ENCODE measurements around the gene PIP5K1C.

DNA sequence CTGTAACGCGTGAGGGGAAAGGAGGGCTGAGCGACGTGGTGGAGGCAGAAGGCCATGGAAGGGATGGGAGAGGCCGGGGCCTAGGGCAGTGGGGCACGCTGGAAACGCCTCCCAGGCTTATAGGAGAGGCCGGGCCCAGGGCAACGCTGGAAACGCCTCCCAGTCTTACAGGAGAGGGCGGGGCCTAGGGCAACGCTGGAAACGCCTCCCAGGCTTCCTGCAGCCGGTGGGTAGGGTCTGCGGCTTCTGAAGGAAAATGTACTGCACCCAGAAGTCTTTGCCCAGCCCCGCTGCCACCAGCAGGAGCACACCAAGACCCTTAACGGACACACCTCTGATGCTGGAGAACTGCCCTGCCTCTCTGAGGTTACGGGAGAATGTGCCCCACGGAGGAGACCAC, 82.8 kb downstream of the PIP5K1C start:
- no peak for TF ChIP-seq POLR2A (IDR thresholded peaks at IDR 0.05)
- TF ChIP-seq, protein P1, sequence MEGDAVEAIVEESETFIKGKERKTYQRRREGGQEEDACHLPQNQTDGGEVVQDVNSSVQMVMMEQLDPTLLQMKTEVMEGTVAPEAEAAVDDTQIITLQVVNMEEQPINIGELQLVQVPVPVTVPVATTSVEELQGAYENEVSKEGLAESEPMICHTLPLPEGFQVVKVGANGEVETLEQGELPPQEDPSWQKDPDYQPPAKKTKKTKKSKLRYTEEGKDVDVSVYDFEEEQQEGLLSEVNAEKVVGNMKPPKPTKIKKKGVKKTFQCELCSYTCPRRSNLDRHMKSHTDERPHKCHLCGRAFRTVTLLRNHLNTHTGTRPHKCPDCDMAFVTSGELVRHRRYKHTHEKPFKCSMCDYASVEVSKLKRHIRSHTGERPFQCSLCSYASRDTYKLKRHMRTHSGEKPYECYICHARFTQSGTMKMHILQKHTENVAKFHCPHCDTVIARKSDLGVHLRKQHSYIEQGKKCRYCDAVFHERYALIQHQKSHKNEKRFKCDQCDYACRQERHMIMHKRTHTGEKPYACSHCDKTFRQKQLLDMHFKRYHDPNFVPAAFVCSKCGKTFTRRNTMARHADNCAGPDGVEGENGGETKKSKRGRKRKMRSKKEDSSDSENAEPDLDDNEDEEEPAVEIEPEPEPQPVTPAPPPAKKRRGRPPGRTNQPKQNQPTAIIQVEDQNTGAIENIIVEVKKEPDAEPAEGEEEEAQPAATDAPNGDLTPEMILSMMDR (IDR thresholded peaks at IDR 0.05 in 8 of 11, conservative IDR thresholded peaks at IDR 0.05 in 3 of 11) = no peak
- peak in 1 of 3 donors; percentile 53 for TF ChIP-seq POLR2AphosphoS5 (IDR thresholded peaks at IDR 0.05)
